DMS79 (cell line): ENCODE measurements around the gene OR2V1.
"Not testable (repeated sequence)": the region's sequence is repeated elsewhere in the genome, so short reads cannot be mapped to it uniquely, and the experiment has no call there.

Experiments
- DNase-seq: peaks from one replicate; lab custom pipeline; 2025; lab: John Stamatoyannopoulos, UW

Gene OR2V1

DNA sequence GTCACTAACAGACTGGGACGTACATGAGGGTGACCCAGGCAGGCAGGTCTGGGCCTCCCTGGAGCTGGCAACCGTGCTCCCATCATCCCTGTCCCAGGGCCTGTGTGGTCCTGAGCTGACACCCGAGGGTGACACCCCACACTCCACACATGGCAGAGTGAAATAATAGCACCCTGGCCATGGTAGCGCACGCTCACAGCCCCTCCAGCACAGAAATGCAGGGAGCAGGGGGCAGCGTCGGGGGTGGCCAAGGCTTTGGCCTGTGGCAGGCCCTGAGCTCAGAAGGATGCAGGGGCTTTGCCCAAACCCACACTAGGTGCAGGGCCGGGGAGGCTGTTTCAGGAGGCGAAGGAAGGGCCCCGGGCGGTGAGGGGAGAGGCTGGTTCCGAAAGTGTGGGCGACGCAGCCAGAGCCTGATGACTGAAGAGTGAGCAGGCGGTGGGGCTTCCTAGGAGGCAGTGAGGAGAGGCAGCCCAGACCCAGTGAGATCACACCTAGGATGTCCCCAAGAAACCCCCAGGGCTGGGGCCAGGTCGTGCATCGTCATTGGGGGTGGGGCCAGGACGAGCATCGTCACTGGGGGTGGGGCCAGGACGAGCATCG is 29.3 kb upstream of the OR2V1 start:
- peak; percentile 10 for DNase-seq

DNA sequence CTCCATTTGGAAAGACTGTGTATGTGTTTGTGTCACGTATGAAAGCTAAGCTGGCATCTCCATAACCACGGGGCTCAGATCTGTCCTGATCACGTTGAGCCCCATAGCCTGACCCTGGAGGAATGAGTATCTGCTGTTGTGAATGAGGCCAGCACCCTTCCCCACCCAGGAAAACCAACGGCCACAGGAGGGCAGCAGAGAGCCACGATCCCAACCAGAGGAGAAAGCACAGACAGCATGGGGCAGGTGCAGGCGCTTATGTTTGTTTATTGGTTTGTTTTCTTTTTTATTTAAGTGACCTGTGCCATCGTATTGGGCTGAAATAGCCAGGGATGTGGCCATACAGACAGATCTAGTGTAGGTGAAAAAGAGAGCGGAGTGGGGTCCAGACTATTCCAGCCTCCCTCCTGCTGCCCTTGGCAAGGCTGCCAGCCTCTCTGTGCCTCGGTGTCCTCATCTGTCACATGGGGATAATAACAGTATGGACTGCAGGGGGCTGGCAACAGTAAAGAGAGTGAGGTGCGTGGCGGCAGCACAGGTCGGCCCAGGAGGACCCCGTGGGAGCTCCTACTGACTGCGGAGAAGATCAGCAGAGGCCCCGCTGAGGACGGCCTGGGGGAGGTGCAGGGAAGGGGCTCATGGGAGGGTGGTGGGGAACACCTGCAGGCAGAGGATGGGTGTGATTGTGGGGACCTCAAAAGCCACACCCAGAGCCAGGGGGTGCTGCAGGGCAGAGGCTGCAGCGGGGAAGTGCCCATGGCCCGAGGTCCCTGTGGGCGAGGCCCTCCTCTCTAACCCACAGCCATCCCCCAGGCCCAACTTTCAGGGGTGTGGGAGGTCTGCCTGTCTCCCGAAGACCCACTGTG is 28.6 kb upstream of the OR2V1 start:
- no peak for DNase-seq

DNA sequence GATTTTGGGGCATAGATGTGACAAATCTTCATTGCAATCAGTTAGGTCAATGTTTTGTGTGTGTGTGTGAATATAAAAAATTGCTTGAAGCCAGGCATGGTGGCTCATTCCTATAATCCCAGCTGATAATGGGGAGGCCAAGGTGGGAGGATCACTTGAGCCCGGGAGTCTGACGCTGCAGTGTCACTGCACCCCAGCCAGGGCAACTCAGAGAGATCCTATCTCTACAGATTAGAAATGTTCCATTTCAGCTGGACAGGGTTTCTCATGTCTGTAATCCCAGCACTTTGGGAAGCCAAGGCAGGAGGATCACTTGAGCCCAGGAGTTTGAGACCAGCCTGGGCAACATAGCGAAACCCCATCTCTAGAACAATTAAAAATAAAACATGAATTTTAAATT is 27.9 kb upstream of the OR2V1 start:
- DNase-seq: no peak

DNA sequence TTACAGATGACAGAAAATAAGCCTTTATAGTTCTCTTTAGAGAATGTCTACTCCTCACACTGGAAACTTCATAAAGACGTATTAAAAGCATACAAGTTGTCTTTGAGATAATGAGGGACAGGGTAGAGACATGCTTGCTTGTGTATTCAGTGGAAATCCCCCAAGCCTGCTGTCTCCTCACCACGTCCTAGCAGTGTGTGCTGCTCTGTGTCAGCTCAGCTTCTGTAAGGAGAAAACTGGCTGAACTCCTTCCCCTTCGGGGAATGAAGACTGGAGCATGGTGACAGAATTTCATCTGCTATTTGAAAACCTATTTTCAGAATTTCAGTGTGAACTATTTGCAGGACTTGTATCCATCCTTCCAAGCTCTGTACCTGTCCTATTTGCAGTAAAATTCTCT is 25.8 kb upstream of the OR2V1 start:
- no peak for DNase-seq

DNA sequence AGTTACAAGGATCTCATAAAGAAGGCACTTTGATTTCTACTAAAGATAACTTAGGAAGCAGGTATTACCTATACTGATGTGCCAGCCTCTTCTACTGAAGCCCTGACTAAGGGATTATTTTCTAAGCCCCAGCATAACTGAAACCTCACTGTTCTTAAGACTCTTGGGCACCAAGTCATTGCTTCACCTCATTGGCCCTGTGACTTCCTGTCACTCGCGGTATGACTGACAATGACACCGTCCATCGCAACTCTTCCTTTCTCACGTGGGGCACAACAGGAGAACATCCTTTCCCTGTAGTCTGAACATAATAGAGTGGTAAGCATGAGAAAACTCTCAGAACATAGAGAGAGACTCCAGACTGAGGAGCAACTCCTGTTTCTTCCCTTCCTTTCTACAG is 22.8 kb upstream of the OR2V1 start:
- DNase-seq: no peak

DNA sequence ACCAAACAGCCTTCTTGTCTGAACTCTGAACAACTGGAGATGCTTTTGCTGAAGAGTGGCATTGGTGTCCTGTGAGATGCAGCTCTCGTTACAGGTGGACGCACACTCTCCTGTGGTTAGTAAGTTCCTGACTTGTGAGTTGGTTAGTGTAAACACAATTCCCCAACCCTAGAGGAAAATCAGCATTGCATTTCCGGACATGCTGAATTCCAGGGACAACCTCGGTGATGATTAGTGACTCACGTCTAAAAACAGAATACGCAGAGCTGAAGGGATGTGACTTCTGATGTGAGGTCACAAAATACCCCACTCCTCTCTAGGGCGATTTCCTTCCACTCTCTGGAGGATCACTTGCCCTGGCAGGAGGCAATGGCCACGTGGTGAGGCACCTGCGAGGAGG is 21.4 kb upstream of the OR2V1 start:
- no peak for DNase-seq

DNA sequence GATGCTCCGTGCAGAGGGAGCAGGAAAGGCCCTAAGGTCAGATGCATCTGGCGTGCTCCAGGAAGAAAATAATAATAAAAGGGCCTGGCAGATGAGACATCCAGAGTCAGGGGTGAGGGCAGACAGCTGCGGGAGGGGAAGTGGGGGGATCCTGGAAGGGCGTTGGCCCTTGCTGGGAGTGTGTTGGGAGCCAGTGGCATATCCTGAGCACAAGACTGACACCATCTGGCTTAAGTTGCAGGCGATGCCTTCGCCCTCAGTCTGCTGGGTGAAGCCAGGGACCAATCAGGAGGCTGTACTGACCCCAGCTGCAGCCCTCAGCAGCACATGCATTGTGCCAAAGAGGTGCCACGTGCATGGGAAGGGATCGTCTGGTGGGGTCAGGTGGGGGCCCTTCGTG is 20.2 kb upstream of the OR2V1 start:
- no peak for DNase-seq

DNA sequence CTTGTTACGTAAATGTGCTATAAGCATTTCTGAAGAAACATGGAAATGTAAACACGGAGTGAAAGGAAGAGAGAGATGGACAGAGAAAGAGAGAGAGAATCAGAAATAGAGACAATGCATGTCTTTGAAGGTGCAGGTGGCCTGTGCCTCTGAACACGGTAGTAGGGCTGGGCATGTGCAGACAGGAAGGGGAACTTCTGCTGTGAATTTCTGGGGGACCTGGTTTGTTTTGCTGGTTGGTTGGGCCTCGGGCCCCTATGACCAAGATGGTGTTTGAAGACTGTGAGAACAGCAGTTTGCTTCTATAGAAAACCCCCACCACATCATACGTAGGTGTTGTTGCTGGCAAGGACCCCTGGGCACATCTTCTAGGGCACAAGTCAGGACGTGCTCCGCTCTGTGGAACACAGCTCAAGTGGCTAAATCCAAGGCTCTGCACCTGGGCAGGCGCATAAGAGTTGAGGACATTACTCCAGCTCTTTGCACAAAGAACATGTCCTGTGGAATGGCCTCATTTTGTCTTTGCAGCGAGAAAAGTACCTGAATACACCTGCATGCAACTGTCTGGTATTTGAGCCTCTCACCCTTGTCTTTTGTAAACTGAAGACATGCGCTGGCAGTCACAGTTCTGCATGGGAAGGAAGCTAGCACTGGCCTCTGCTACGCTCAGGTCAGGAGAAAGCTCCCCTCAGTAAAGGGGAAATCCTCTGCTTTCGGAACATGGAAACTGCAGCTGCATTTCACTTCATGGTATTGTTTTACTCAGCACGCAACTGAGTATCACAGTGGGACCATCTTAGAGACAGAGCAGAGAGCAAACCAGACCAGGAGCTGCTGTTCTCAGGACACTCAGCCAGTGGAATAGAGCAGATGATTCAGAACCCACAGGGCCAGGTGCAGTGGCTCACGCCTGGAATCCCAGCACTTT is 19.1 kb upstream of the OR2V1 start:
- no peak for DNase-seq

DNA sequence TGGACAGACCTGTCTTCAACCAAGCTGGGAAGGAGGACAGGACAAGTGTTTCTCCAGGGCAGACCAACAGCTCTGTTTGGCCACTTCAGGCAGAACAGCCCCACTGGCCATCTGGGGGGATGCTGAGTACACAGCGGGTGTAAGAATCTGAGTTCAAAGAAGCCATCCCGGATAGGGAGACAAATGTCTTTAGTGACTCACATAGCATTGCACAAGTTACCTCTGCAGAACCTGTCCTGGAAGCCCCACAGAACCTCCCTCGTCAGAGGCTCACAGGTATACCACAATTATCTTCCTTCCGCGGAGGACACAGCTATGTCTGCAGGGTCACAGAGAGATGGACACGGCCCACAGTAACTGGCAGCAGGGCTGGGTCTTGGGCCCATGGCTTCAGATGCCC is 18.4 kb upstream of the OR2V1 start:
- no peak for DNase-seq

DNA sequence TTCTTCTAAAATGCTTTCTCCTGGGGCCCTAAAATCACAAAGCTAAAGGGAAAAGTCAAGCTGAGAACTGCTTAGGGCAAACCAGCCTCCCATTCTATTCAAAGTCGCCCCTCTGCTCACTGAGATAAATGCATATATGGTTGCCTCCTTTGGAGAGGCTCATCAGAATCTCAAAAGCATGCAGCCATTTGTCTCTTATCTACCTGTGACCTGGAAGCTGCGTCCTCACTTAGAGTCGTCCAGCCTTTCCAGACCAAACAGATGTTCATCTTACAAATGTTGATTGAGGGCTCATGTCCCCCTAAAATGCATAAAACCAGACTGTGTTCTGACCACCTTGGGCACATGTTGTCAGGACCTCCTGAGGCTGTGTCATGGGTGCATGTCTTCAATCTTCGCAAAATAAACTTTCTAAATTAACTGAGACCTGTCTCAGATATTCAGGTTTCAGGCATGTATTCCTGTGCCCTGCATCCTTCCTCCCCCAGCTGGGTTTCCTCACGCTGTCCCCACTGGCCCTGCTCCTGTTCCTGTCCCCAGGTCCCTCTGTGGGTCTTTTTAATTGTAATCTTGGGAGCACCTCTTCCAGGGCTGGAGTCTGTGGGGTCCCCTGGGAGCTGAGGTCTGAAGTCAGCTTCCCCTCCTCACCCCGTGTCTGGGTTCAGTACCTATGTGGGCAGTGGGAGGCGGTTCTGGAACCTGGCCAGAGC is 16.1 kb upstream of the OR2V1 start, which contains the start of gene OR2V2:
Gene OR2V2, plus strand, starts transcription at position 660 of the 710 bp plus-strand sequence. CDS start 7,357 bp downstream, outside the sequence.
- not testable (repeated sequence) for DNase-seq

DNA sequence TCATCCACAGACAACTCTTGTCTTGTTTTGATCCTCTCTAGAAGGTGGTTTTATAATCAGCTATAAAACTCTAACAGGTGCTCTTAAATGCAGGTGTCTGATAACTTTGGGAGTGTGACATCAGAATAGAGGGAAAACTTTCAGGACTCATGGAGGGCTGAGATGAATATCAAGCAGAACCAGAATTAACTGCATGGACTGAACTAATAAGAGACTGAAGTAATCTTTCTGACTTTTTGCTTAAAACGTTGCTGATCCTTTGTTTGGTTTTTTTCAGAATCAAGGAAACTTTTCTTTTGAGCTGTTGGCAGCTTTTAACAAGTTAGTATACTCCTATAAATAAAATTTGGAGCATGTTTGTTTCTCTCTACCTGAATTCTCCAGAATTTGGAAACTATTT is 14.2 kb upstream of the OR2V1 start:
- no peak for DNase-seq

DNA sequence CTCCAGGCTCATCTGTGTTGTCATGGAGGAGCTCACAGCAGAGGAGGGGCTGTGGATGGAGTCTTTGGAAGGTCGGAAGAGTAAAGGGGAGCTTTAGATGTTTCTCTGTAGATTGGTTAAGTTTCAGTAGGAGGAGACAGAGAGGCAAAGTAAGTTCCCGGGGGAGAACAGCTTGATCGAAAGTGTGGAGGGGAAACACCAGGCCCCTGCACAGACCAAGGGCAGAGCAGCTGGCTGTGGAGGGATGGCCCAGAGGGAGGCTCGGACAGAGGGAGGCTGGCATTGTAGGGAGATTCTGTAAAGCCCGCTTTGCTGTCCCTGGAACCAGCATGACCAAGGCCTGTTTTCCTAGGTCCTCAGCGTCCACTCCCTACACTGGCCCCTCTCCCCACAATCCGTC is 11.1 kb upstream of the OR2V1 start:
- no peak for DNase-seq

DNA sequence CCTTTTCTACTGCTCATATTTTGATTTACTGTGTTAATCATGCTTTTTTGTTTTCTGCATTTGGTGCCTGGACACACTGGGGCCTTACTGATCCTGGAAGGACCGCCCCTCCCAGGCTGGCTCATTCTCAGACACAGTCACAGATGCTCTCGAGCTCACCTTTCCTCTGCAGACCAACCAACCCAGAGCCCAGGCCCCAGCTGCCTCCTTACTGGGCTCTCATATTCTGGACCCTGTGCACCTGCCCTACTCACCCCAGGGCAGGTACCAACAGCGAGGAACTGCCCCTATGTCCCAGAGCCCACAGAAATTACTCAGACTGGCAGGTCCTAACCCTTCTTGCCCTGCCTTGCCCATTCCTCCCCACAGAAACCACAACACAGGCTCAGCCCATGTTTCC is 9.8 kb upstream of the OR2V1 start:
- no peak for DNase-seq

DNA sequence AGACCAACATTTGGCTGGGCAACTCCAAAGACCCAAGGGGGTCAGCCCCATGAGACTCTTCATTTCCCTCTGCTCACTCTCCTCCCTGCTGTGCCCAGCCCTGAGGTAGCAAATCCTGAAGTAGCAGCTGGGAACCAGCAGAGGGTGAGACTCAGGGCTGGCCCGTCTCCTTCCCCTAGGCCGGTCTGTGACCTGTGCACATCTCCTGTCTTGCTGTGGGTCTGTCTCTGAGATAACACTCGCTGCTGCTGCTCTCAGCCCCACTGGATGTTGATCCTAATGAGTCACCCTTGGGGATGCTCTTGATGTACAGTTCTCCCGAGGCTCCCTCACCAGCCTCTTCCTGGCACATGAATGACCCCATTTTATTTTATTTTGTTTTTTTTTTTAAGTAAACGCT is 7.3 kb upstream of the OR2V1 start:
- no peak for DNase-seq

DNA sequence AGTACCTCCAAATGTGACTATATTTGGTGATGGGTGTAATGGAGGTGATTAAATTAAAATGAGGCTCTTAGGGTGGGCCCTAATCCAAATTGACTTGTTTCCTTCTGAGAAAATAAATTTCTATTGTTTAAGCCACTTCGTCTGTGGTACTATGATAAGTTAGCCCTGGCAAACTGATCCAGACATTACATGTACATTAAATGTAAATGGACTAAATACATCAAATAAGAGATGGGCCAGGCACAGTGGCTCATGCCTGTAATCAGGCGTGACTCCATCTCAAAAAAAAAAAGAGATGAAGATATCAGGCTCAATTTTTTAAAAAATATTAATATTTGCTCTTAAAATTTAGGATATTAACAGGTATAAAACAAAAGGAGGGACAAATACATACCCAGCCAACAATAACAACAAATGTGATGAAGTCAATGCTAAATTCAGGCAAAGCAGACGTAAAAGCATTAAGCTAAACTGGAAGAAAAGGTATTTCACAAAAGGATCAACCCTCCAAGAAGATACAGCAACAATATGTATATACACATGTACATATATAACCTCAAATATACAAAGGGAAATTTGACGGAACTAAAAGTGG is 5.5 kb upstream of the OR2V1 start:
- no peak for DNase-seq

DNA sequence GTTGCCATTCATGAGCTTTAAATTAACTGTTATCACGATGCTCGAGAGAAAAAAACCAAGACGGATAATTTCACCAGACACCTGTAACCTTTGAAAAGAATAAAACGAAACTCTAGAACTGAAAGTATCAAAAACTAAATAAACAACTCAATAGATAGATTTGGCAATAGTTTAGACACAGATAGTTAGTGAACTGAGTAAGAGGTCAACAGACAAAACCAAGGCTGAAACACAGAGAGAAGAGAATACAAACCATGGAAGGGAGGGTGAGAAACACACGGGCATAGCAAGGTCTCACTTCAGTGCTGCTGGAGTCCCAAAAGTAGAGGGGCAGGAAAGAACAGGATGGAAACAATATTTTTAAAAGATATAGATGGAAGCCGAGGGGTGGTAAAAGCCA is 3.3 kb upstream of the OR2V1 start:
- no peak for DNase-seq

DNA sequence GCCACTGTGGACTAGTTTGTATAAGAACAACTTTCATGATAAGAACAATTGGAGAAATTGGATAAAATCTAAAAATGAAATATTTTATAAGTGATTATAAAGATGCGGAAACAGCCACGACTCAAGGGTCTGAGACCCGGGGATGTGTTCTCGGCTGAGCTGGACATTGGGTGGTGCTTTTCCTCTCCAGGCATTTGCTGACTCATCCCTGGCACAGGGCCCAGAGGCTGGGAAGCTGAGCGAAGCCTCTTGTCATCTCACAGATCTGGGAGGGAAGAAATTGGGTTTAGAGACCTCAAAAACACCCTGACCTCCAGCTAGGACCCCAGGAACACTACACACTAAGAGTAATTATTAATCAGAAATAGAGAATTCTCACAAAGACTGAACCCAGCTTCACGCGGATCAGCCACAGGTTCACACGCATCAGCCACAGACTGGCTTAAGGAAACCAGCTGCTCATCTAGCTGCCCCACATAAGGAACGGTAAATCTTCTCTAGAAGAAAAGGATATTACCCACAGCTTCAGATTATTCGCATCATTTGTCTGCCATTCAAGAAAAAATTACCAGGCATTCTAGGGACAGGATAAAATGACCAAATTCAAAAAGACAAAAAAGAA is 2.8 kb upstream of the OR2V1 start:
- no peak for DNase-seq

DNA sequence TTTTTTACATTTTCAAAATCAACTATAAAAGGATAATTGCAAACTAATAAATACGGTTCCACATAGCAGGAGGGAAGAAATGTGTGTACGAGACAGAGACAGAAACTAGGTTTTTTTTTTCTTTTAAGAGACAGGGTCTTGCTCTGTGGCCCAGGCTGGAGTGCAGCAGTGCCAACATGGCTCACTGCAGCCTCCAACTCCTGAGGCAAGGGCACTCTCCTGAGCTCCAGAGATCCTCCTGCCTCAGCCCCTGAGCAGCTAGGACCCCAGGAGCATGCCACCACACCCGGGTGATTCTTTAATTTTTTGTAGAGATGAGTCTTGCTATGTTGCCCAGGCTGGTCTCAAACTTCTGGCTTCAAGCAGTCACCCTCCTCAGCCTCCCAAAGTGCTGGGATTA is 2.1 kb upstream of the OR2V1 start:
- no peak for DNase-seq

DNA sequence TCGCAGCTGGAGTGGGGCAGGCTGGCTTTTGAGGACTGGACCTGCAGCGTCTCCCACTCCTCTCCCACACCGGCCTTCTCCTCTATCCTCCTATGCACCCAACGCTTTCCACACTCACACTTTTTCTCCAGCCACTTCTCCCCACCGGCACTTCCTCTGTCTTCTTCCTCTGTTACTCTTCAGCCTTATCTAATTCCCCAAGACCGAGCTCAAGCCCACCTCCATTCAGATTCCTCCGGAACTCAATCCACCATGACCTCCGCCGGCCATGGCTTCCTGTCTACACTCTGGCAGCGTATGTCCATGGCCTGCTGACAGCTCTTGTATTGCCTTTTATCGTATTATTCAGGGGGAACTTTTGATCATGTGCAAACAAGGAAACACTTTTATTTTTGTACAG is 545 bp upstream of the OR2V1 start:
- DNase-seq: no peak

DNA sequence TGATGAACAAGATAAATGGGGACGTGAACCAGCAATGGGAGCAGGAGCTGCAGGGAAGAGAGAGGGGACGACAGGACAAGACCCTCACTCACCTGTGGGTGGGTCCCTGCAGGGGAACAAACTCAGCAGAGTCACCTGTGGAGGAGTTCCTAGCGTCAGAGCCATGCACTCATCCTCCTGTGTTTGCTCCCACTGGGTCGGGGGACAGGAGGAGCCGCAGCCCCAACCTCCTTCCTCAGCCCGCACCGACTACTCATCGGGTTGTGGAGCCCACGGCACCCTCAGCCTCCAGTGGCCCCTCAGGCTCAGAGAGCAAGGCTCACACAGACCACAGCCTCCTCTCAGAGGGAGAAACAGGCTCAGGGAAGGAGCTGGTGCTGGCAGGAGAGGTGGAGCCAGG is 888 bp downstream of the OR2V1 start:
- DNase-seq: not testable (repeated sequence)

DNA sequence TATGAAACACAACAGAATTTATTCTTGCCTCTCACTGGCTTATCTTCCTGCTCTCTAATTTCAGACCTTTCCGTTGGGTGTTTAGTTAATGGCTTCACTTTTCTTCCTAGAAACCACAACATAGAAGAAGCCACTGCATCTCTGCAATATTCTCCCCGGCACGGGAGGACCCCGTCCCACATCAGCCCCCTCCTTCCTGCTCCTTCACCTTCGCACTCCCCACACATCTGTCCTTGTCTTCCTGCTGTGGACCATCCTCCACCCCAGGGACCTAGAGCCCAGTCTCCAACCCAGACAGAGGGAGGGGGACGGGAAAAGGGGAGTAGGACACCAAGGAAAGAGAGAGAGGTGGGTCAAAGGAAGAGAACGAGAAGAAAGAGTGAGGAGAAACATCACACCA is 1.4 kb downstream of the OR2V1 start:
- DNase-seq: no peak
